ENCODE measurements around the gene TMEM171.

The TMEM171 gene

GRCh38 chr5:73120222-73121118 lies at the start of gene TMEM171:
Gene TMEM171, plus strand, starts transcription at chr5:73120575. Its CDS starts 2,799 bp downstream, at chr5:73123374.
- no peak for DNase-seq (ENCODE audit: low spot score in 2 of 2)
- peak within 1 kb of the TSS; percentile 70 for H3K4me3 Mint-ChIP-seq

GRCh38 chr5:73081093-73081492 lies 39.3 kb upstream of the TMEM171 start:
- no peak for DNase-seq (ENCODE audit: low spot score in 2 of 2)
- no peaks in the 10 kb centered on the region for H3K4me1 Mint-ChIP-seq
- H3K27me3 Mint-ChIP-seq: no peaks in the 10 kb centered on the region
- H3K4me3 Mint-ChIP-seq: no peak overlapping the region
- H3K27ac Mint-ChIP-seq (ENCODE audit: low read depth): no peak overlapping the region
- H3K9me3 Mint-ChIP-seq: no peaks in the 10 kb centered on the region
- ATAC-seq (replicated peaks; ENCODE audit: extremely low read depth, poor library complexity, severe bottlenecking): no peak
- H3K36me3 Mint-ChIP-seq (ENCODE audit: insufficient read depth): no peaks in the 10 kb centered on the region

More at GRCh38 chr5:73120222-73121118, at the start of gene TMEM171:
- ATAC-seq (replicated peaks; ENCODE audit: extremely low read depth, poor library complexity, severe bottlenecking): peak; percentile 47
- Mint-ChIP-seq H3K27me3 (peaks cover 46% of the 10 kb centered on the region), H3K36me3 (ENCODE audit: insufficient read depth) (no peaks in the 10 kb centered on the region), H3K4me1 (peaks cover 39% of the 10 kb centered on the region), H3K9me3 (no peaks in the 10 kb centered on the region), H3K27ac (ENCODE audit: low read depth) (no peak within 1 kb of the TSS)

GRCh38 chr5:73088026-73088425 lies 32.3 kb upstream of the TMEM171 start:
- H3K27ac Mint-ChIP-seq (ENCODE audit: low read depth): no peak overlapping the region
- H3K4me3 Mint-ChIP-seq: no peak overlapping the region
- H3K4me1 Mint-ChIP-seq: no peaks in the 10 kb centered on the region
- peaks cover 3% of the 10 kb centered on the region for H3K36me3 Mint-ChIP-seq (ENCODE audit: insufficient read depth)
- no peaks in the 10 kb centered on the region for H3K9me3 Mint-ChIP-seq
- DNase-seq (ENCODE audit: low spot score in 2 of 2): no peak
- H3K27me3 Mint-ChIP-seq: no peaks in the 10 kb centered on the region
- ATAC-seq (replicated peaks; ENCODE audit: extremely low read depth, poor library complexity, severe bottlenecking): no peak

- Mint-ChIP-seq H3K36me3 (ENCODE audit: insufficient read depth) (peaks cover 5% of the 10 kb centered on the region), H3K27me3 (no peaks in the 10 kb centered on the region), H3K4me3 (no peak overlapping the region), H3K4me1 (peaks cover 12% of the 10 kb centered on the region), H3K9me3 (no peaks in the 10 kb centered on the region), H3K27ac (ENCODE audit: low read depth) (no peak overlapping the region)
- ATAC-seq (replicated peaks; ENCODE audit: extremely low read depth, poor library complexity, severe bottlenecking): no peak
- DNase-seq (ENCODE audit: low spot score in 2 of 2): no peak
Measured at GRCh38 chr5:73093943-73094342, 26.4 kb upstream of the TMEM171 start.

- no peaks in the 10 kb centered on the region for H3K9me3 Mint-ChIP-seq
- peaks cover 12% of the 10 kb centered on the region for H3K4me1 Mint-ChIP-seq
- H3K4me3 Mint-ChIP-seq: no peak overlapping the region
- H3K36me3 Mint-ChIP-seq (ENCODE audit: insufficient read depth): peaks cover 5% of the 10 kb centered on the region
- H3K27ac Mint-ChIP-seq (ENCODE audit: low read depth): no peak overlapping the region
- no peak for DNase-seq (ENCODE audit: low spot score in 2 of 2)
- no peaks in the 10 kb centered on the region for H3K27me3 Mint-ChIP-seq
- no peak for ATAC-seq (replicated peaks; ENCODE audit: extremely low read depth, poor library complexity, severe bottlenecking)
Measured at GRCh38 chr5:73094415-73094814, 26.0 kb upstream of the TMEM171 start.

- Mint-ChIP-seq H3K36me3 (ENCODE audit: insufficient read depth) (peaks cover 5% of the 10 kb centered on the region), H3K27me3 (no peaks in the 10 kb centered on the region), H3K9me3 (no peaks in the 10 kb centered on the region), H3K4me3 (no peak overlapping the region), H3K27ac (ENCODE audit: low read depth) (peak overlapping the region; percentile 72), H3K4me1 (peaks cover 12% of the 10 kb centered on the region)
- DNase-seq (ENCODE audit: low spot score in 2 of 2): no peak
- peak; percentile 64 for ATAC-seq (replicated peaks; ENCODE audit: extremely low read depth, poor library complexity, severe bottlenecking)
Measured at GRCh38 chr5:73095564-73096238, 24.7 kb upstream of the TMEM171 start.

- no peak for DNase-seq (ENCODE audit: low spot score in 2 of 2)
- H3K4me3 Mint-ChIP-seq: no peak overlapping the region
- no peaks in the 10 kb centered on the region for H3K27me3 Mint-ChIP-seq
- H3K36me3 Mint-ChIP-seq (ENCODE audit: insufficient read depth): peaks cover 2% of the 10 kb centered on the region
- peak overlapping the region; percentile 72 for H3K27ac Mint-ChIP-seq (ENCODE audit: low read depth)
- H3K9me3 Mint-ChIP-seq: no peaks in the 10 kb centered on the region
- ATAC-seq (replicated peaks; ENCODE audit: extremely low read depth, poor library complexity, severe bottlenecking): peak; percentile 94
- peaks cover 12% of the 10 kb centered on the region for H3K4me1 Mint-ChIP-seq
Measured at GRCh38 chr5:73096239-73096575, 24.2 kb upstream of the TMEM171 start.

GRCh38 chr5:73097740-73098139 lies 22.6 kb upstream of the TMEM171 start:
- no peak overlapping the region for H3K27ac Mint-ChIP-seq (ENCODE audit: low read depth)
- ATAC-seq (replicated peaks; ENCODE audit: extremely low read depth, poor library complexity, severe bottlenecking) (no peak), DNase-seq (ENCODE audit: low spot score in 2 of 2) (no peak)
- no peaks in the 10 kb centered on the region for H3K27me3 Mint-ChIP-seq
- H3K4me1 Mint-ChIP-seq: peaks cover 12% of the 10 kb centered on the region
- H3K36me3 Mint-ChIP-seq (ENCODE audit: insufficient read depth): peaks cover 2% of the 10 kb centered on the region
- no peak overlapping the region for H3K4me3 Mint-ChIP-seq
- H3K9me3 Mint-ChIP-seq: no peaks in the 10 kb centered on the region

- no peak overlapping the region for H3K4me3 Mint-ChIP-seq
Measured at GRCh38 chr5:73100109-73100508, 20.3 kb upstream of the TMEM171 start.

GRCh38 chr5:73103870-73104299 lies 16.5 kb upstream of the TMEM171 start:
- ATAC-seq (replicated peaks; ENCODE audit: extremely low read depth, poor library complexity, severe bottlenecking) (no peak), DNase-seq (ENCODE audit: low spot score in 2 of 2) (no peak)
- H3K9me3 Mint-ChIP-seq: no peaks in the 10 kb centered on the region
- H3K27me3 Mint-ChIP-seq: peaks cover 8% of the 10 kb centered on the region
- no peak overlapping the region for H3K27ac Mint-ChIP-seq (ENCODE audit: low read depth)
- H3K4me1 Mint-ChIP-seq: no peaks in the 10 kb centered on the region
- H3K36me3 Mint-ChIP-seq (ENCODE audit: insufficient read depth): no peaks in the 10 kb centered on the region
- no peak overlapping the region for H3K4me3 Mint-ChIP-seq

More at GRCh38 chr5:73100109-73100508, 20.3 kb upstream of the TMEM171 start:
- no peaks in the 10 kb centered on the region for H3K27me3 Mint-ChIP-seq
- DNase-seq (ENCODE audit: low spot score in 2 of 2) (no peak), ATAC-seq (replicated peaks; ENCODE audit: extremely low read depth, poor library complexity, severe bottlenecking) (no peak)
- H3K36me3 Mint-ChIP-seq (ENCODE audit: insufficient read depth): peaks cover 2% of the 10 kb centered on the region
- peaks cover 12% of the 10 kb centered on the region for H3K4me1 Mint-ChIP-seq
- H3K27ac Mint-ChIP-seq (ENCODE audit: low read depth): no peak overlapping the region
- no peaks in the 10 kb centered on the region for H3K9me3 Mint-ChIP-seq

- Mint-ChIP-seq H3K4me1 (no peaks in the 10 kb centered on the region), H3K36me3 (ENCODE audit: insufficient read depth) (no peaks in the 10 kb centered on the region), H3K9me3 (no peaks in the 10 kb centered on the region), H3K27ac (ENCODE audit: low read depth) (no peak overlapping the region), H3K27me3 (peaks cover 12% of the 10 kb centered on the region), H3K4me3 (no peak overlapping the region)
- ATAC-seq (replicated peaks; ENCODE audit: extremely low read depth, poor library complexity, severe bottlenecking) (no peak), DNase-seq (ENCODE audit: low spot score in 2 of 2) (no peak)
Measured at GRCh38 chr5:73104326-73104725, 16.0 kb upstream of the TMEM171 start.

- no peak overlapping the region for H3K27ac Mint-ChIP-seq (ENCODE audit: low read depth)
- H3K9me3 Mint-ChIP-seq: no peaks in the 10 kb centered on the region
- H3K4me1 Mint-ChIP-seq: no peaks in the 10 kb centered on the region
- H3K36me3 Mint-ChIP-seq (ENCODE audit: insufficient read depth): no peaks in the 10 kb centered on the region
- peaks cover 26% of the 10 kb centered on the region for H3K27me3 Mint-ChIP-seq
- no peak overlapping the region for H3K4me3 Mint-ChIP-seq
- DNase-seq (ENCODE audit: low spot score in 2 of 2) (no peak), ATAC-seq (replicated peaks; ENCODE audit: extremely low read depth, poor library complexity, severe bottlenecking) (no peak)
Measured at GRCh38 chr5:73106335-73106734, 14.0 kb upstream of the TMEM171 start.

GRCh38 chr5:73110190-73110589 lies 10.2 kb upstream of the TMEM171 start:
- Mint-ChIP-seq H3K9me3 (no peaks in the 10 kb centered on the region), H3K27ac (ENCODE audit: low read depth) (no peak overlapping the region), H3K4me3 (no peak overlapping the region), H3K27me3 (peaks cover 35% of the 10 kb centered on the region), H3K36me3 (ENCODE audit: insufficient read depth) (no peaks in the 10 kb centered on the region), H3K4me1 (no peaks in the 10 kb centered on the region)
- no peak for DNase-seq (ENCODE audit: low spot score in 2 of 2)
- no peak for ATAC-seq (replicated peaks; ENCODE audit: extremely low read depth, poor library complexity, severe bottlenecking)
